ENCODE data around the gene HDAC7.

The HDAC7 gene

DNA sequence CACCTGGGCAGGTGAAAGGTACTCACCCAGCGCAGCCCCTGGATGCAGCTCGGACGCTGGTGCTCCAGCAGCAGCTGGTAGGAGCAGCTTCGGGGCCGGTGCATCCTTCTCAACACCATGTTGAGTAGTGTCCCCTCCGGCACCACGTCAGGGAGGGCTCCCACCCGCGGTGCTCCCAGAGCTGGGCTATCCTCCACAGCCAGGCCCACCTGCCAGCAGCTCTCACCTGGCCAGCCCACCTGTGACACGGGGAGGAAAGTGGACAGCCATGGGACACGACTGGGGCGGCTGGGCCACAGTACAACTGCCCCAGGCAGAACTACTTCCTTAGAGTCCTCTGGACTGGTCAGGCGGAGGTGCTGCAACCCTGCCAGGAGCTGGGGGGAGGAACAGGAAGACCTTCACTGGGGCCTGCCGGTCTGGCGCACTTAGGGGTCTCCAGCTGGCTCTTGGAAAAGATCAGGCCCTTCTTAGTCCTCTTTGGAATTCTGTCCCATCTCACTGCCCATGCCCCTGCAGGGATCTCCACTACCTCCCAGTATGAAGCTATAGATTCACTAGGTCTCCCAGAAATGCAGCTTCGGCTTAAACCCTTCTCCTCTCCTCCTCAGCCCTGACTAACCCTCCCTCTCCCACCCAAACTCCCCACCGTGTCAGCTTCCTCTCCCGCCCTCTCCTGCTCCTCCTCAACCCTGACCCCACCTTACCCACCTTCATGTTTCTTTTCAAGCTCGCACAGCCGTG, 61.7 kb downstream of the HDAC7 start:
- no peak for DNase-seq

- DNase-seq: no peak
These were observed 62.3 kb downstream of the HDAC7 start for GRCh38 chr12:47757364-47757839.

DNA sequence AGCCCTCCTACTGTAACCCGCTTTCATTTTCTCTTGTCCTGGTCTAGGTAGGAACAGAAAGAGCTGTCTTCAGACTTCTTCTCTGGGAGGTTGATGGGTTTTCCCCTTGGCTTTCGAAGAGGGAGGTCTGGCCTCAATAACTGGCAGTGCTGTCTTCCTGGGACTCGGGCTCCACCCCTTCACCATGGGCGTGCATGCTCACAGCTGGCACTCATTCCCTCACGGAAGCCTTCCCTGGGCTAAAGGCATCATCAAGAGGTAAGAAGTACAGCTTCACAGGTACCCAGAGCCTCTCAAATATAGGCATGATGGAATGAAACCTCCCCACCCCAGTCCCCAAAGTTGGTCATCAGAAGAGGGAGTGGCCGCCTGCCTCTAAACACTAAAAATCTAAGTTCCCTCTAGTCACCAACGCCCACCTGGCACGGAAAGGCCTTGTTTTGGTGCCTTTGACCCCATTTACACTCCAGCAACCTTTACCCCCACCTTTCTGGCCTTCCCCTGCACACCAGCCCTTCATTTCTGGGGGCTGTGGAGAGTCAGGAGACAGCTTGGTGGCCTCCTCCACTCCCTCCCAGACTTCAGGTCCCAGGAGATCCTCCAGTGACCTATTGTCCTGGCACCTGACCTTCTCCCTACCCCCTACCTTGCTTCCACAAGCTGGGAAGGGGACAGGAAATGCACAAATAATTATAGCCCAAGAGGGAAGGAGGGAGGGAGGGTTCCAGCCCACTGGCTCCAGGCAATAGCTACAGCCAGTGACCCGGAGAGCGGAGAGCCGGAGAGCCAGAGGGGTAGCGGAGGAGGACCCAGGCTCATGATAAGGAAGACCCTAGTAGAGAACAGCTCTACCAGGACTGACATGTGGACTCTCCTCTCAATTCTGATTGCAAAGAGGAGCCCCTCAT, 63.8 kb downstream of the HDAC7 start:
- peak; percentile 24 for DNase-seq

- DNase-seq: no peak
These were observed 64.8 kb downstream of the HDAC7 start for GRCh38 chr12:47754881-47755280.

GRCh38 chr12:47754126-47754525, 65.6 kb downstream of the HDAC7 start:
- DNase-seq: no peak

DNA sequence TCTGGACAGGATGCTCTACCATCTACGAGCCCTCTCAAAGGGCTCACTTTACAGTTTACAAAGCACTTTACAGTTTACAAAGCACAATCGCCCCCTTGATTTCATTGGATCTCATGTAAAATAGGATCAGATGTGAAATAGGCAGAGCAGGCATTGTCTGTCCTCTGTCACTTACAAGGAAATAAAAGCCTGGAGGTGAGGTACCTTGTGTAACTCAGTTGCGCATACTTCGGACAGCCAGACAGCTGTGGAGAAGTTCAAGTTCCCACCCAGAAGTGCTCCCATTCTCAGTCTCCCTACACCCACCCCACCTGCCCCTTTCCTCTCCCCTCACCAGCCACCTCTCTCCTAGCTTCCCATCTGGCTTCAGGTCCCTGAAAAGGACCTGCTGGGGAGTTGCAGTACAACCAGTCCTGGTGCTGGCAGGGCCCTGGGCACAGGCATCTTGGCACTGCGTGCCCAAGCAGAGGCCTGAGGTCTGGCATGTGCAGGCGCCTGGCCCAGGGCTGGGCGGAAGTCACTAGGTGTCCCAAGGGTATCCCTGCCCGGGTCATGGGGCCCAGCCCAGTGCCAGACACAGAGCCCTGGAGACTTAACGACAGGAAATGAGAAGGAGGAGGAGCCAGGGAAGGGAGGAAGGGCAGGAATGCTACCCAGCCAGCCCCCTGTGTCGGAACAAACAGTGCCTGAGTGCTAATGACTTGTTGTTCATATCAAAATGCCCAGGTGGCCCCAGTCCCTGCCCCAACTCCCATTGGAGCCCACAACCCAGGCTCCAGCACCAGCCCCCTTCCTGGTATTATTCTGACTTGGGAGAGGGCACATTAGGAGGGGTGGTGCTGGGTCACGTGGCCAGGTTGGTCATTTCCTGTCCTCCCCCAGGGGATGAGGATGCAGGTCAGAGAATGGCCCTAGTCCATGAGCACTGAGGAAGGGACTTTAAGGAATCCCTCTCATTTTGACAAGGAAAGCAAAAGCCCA, 66.4 kb downstream of the HDAC7 start:
- DNase-seq: no peak

DNA sequence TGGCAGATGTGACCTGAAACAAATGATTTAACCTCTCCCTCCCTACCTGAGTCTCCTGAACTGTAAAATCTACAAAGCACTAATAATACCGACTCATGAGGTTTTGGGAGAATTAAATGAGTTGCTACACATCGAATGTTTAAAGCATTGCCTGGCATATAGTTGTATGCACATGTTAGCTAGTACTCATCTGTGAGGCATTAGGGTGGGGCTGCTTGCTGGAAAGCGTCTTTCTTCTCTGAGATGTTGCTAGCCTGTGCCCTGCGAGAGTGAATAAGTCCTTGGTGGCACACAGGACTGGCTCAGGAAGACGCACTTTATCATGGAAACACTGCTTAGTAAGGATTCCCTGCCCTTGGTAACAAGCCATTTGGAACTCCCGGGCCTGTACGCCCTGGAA, 67.2 kb downstream of the HDAC7 start:
- DNase-seq: no peak

DNA sequence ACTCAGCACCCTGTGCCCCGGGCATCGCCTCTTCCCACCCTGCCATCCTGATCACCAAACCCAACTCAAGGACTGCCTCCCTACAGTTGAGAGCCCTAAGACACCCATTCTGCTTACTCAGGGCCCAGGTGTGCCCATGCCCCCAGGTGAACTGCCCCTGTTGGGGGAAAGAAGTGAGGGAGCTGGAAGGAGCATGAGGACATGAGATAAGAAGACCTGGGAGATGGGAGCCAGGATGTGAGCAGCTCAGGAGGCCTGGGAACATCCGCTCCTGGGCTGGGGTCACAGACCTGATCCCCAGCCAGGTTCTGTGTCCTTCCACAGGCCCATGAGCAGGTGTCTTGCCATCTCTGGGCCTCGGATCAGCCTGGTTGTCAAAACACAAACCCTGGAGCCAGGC, 67.6 kb downstream of the HDAC7 start:
- DNase-seq: no peak

DNA sequence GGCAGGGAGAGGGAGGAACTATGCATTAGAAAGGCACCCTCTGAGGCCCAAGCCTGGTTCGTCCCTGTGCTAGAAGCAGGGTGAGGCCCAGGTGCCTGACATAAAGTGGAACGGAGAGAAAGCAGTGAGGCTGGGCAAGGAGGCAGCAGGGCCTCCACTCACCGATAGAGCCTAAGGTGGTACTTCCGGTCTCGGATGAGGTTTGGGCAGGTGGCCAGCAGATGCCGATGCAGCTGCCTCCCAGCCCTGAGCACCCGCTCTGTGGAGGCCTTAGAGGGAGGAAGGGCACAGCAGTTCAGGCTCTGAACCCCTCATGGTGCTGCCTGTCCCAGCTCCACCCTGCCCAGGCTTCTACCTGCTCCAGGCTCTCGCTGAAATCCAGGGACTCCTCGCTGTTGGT, 68.1 kb downstream of the HDAC7 start:
- no peak for DNase-seq

DNA sequence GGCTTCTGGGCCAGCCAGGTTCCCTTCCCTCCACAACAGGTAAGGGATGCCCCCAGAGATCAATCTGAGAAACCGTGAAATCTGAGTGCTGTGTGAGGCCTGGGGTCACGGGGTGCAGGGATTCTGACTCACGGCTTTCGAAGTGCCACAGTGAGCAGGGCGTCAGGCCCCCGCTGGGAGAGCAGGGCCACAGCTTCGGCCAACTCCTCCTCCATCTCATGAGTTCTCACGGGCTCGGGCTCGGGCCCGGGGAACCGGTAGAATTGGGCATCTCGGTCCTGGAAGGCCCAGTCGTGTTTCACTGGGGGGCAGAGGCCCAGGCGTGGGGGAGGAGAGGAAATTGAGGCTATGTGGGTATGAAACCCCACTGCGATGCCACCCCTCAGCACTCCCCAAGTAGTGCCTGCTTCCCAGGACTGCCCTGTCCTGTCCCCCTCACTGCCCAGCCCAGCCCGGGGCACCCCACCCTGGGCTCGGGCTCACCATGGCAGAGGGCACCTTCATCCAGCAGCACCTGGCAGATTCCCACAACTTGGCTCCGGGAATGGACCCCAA, 68.7 kb downstream of the HDAC7 start:
- DNase-seq: no peak

GRCh38 chr12:47750229-47750798, 69.4 kb downstream of the HDAC7 start:
- no peak for DNase-seq

DNA sequence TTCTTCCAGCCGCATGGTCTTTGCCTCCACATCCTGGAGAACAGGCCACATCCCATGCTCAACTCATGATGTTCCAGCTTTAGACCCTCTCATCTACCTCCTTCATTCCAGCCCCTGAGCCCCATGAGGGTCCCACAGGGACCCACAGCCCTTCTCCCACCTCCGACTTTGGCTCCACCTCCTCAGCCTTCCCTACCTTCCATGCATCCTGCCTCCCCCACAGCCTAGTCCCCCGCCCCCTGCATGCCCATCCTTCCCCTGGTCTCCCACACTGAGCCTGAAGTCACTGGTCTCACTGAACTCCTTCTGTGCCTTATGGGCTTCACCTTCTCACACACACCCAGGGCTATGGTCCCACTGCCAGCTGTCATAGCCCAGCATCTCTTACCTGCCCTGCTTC, 70.8 kb downstream of the HDAC7 start:
- no peak for DNase-seq

- no peak for DNase-seq
These were observed 71.2 kb downstream of the HDAC7 start for GRCh38 chr12:47748507-47748828.

GRCh38 chr12:47747596-47748506, 71.9 kb downstream of the HDAC7 start:
- no peak for DNase-seq

GRCh38 chr12:47747126-47747525, 72.6 kb downstream of the HDAC7 start:
- no peak for DNase-seq

GRCh38 chr12:47746523-47746922, 73.2 kb downstream of the HDAC7 start:
- DNase-seq: no peak

GRCh38 chr12:47746073-47746472, 73.6 kb downstream of the HDAC7 start:
- DNase-seq: no peak

GRCh38 chr12:47745485-47746041, 74.1 kb downstream of the HDAC7 start:
- no peak for DNase-seq

GRCh38 chr12:47744778-47745436, 74.8 kb downstream of the HDAC7 start:
- DNase-seq: no peak

GRCh38 chr12:47744005-47744651, 75.6 kb downstream of the HDAC7 start:
- DNase-seq: peak; percentile 72

Measured in CD4-positive, alpha-beta T cell treated with Interleukin-12 subunit alpha and Interleukin-12 subunit beta, for 1 hour (primary cell).